Measurements from ENCODE around the gene DLGAP4.

The DLGAP4 gene

DNA sequence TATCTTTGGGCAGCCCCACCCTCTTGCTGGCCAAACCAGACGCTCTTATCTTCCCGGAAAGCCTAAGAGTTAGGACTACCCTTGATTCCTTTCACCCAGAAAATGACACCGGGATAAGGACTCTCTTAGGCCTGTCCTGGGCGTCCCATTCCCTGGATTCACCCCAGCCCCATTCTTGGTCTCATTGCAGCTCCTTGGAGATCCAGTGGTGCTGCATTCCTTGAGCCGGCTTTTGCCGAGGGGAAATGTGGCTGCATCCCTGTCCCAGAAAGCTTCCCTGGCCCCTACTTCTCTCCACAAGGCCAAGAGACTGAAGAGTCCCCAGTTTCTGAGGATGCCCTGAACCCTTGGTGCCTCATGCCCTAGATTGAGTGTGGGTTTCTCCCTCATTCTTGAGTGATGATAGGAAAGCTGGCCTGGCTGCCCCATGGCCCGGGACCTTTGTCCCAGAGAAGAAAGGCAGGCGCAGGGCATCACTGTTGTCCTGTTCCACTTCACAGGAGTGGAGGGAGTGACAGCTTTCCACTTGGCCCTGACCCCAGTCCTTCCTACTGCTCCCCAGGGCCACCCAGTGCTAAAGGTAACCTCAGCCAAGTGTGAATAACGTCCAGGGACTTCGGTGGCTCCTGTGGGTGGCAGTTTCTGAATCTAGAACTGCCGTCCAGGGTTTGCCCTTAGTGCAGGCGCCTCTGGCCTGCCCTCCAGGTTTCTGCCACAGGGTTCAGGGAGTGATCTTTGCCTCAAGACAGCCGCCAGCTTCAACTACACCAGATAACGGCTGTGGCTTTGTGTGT, 192.4 kb downstream of the DLGAP4 start:
- TF ChIP-seq, protein P1, sequence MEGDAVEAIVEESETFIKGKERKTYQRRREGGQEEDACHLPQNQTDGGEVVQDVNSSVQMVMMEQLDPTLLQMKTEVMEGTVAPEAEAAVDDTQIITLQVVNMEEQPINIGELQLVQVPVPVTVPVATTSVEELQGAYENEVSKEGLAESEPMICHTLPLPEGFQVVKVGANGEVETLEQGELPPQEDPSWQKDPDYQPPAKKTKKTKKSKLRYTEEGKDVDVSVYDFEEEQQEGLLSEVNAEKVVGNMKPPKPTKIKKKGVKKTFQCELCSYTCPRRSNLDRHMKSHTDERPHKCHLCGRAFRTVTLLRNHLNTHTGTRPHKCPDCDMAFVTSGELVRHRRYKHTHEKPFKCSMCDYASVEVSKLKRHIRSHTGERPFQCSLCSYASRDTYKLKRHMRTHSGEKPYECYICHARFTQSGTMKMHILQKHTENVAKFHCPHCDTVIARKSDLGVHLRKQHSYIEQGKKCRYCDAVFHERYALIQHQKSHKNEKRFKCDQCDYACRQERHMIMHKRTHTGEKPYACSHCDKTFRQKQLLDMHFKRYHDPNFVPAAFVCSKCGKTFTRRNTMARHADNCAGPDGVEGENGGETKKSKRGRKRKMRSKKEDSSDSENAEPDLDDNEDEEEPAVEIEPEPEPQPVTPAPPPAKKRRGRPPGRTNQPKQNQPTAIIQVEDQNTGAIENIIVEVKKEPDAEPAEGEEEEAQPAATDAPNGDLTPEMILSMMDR (IDR thresholded peaks at IDR 0.05; ENCODE audit: low read depth, low read length, missing control alignments), result no peak
- no peak overlapping the region for H3K4me3 ChIP-seq (ENCODE audit: low read depth, low read length)
- DNase-seq (ENCODE audit: low read depth), result no peak
- in situ Hi-C loops (cut with HindIII; ENCODE audit: low sequenced_read_pairs), result loop anchor here (25.0 kb wide), 1 partner anchor 264 kb away; the partner anchor contains the start of gene DSN1

DNA sequence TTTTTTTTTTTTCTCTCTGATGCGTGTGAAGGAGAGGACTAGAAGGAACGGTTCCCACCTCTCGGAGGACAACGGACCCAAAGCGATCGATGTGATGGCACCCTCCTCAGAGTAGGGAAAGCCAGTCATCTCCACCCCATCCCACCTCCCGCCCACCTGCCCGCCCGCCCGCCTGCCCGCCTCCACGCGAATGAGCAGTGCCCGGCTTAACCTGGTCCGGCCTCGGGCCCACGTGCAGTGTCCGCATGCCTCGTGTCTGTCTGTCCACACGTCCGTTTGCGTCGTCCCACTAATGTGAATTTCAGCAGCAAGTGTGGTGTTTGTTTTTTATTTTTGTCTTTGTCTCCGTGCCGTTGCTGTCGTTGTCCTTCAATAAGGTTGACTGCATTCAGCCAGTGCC, 193.1 kb downstream of the DLGAP4 start:
- no peak overlapping the region for H3K4me3 ChIP-seq (ENCODE audit: low read depth, low read length)
- TF ChIP-seq, protein P1 (IDR thresholded peaks at IDR 0.05; ENCODE audit: low read depth, low read length, missing control alignments), result no peak
- in situ Hi-C loops (cut with HindIII; ENCODE audit: low sequenced_read_pairs), result loop anchor here (25.0 kb wide), 1 partner anchor 263 kb away; the partner anchor contains the start of gene DSN1
- DNase-seq (ENCODE audit: low read depth), result no peak

DNA sequence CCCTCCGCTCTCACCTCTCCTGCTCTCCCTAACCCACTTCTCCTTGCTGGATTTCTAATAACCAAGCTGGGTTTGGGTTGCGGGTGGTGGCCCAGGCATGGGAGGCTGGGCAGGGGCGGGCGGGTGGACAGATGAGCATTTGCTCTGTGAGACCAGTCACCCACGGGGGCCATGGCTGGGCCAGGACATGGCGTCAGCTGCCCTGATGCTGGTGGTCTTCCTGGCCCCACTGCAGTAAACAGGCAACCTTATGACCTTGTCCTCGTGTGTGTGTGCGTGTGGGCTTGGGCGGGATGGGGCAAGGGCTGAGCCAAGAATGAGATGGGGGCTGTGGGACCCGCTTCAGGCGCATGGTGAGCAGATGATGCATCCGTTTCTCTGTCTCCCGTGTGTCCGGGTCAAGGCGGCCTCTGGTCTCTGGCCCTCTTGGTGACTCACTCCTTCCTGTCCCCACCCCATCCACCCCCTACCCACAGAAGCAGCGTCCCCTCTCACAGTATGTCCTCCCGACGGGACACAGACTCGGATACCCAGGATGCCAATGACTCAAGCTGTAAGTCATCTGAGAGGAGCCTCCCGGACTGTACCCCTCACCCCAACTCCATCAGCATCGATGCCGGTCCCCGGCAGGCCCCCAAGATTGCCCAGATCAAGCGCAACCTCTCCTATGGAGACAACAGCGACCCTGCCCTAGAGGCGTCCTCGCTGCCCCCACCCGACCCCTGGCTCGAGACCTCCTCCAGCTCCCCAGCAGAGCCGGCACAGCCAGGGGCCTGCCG, 193.8 kb downstream of the DLGAP4 start:
- TF ChIP-seq, protein P1 (IDR thresholded peaks at IDR 0.05; ENCODE audit: low read depth, low read length, missing control alignments), result no peak
- no peak for DNase-seq (ENCODE audit: low read depth)
- H3K4me3 ChIP-seq (ENCODE audit: low read depth, low read length), result no peak overlapping the region
- in situ Hi-C loops (cut with HindIII; ENCODE audit: low sequenced_read_pairs), result loop anchor here (25.0 kb wide), 1 partner anchor 262 kb away; the partner anchor contains the start of gene DSN1

DNA sequence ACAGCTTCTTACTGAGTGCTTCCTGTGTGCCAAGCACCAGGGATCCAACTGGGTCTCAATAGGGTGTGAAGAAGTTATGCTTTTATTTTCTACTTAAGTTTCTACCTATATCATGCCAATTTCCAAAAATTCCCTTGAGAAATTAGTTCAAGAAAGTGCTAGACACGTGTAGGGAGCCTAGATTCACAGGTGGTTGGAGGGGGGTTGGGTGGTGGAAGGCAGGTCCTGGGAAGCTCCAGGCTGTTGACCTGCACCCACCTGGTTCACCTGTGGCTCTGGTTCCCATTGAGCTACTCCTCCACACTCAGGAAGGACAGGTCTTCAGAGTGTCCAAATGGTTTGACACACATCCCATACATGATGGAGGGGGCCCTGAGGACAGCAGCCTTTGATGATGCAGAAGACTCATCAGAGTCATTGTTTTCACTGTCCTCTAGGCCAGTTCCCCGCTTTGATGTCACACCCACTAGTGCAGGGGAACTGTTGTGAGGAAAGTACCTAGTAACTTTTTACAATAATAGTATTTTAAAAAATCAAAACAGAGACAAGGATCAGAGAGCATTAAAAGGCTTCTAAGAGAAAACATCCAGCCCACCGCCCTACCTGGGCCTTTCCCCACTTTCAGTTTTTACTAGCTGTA, 195.3 kb downstream of the DLGAP4 start:
- DNase-seq (ENCODE audit: low read depth), result no peak
- in situ Hi-C loops (cut with HindIII; ENCODE audit: low sequenced_read_pairs), result no loop called here
- H3K4me3 ChIP-seq (ENCODE audit: low read depth, low read length), result no peak overlapping the region
- TF ChIP-seq, protein P1 (IDR thresholded peaks at IDR 0.05; ENCODE audit: low read depth, low read length, missing control alignments), result no peak

DNA sequence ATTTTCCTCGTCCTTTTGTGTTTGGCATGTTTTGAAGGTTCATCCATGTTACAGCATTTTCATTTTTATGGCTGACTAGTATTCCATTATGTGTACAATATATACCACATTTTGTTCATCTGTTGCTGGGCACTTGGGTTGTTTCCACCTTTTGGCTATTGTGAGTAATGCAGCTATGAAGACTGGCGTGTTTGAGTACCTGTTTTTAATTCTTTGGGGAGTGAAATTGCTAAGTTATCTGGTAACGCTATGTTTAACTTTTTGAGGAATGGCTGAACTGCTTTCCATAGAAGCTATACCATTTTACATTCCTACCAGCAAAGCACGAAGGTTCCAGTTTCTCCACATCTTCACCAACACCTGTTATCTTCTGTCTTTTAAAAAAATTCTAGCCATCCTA, 198.2 kb downstream of the DLGAP4 start:
- H3K4me3 ChIP-seq (ENCODE audit: low read depth, low read length), result no peak overlapping the region
- in situ Hi-C loops (cut with HindIII; ENCODE audit: low sequenced_read_pairs), result no loop called here
- TF ChIP-seq, protein P1 (IDR thresholded peaks at IDR 0.05; ENCODE audit: low read depth, low read length, missing control alignments), result peak; percentile 19
- DNase-seq (ENCODE audit: low read depth), result no peak

DNA sequence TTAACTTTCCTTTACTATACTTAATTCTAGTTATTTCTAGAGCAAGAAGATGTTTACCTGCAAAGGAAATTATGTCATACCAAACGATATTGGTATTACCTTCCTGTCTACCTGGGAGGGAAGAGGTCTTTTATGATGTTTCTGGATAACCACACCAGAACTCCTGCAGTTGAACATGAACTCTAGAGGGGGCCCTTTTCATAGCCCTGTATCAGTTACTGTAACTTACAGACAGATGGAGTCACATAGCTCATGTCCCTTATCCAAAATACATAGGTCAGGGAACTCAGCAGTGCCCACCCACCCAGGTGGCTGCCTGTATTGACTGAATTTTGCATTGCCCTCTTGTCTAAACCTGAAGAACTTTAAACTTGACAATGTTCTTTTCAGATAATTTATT, 200.1 kb downstream of the DLGAP4 start:
- no peak for DNase-seq (ENCODE audit: low read depth)
- in situ Hi-C loops (cut with HindIII; ENCODE audit: low sequenced_read_pairs), result no loop called here
- H3K4me3 ChIP-seq (ENCODE audit: low read depth, low read length), result no peak overlapping the region
- TF ChIP-seq, protein P1 (IDR thresholded peaks at IDR 0.05; ENCODE audit: low read depth, low read length, missing control alignments), result peak; percentile 58

Data from astrocyte of the cerebellum (primary cell).